Measurements from ENCODE around the gene STRA8.

STRA8 gene

GRCh38 chr7:135258585-135258984 lies 24.9 kb downstream of the STRA8 start:
- DNase-seq (ENCODE audit: low read depth, low spot score) = no peak
- no peak overlapping the region for H3K4me3 ChIP-seq (ENCODE audit: low read length)

- no peak for DNase-seq (ENCODE audit: low read depth, low spot score)
- H3K4me3 ChIP-seq (ENCODE audit: low read length) = no peak overlapping the region
Observed at GRCh38 chr7:135259702-135260101, 26.1 kb downstream of the STRA8 start.

GRCh38 chr7:135260470-135260869 lies 26.8 kb downstream of the STRA8 start:
- DNase-seq (ENCODE audit: low read depth, low spot score) = no peak
- H3K4me3 ChIP-seq (ENCODE audit: low read length) = no peak overlapping the region

GRCh38 chr7:135260930-135261721 lies 27.5 kb downstream of the STRA8 start:
- no peak for DNase-seq (ENCODE audit: low read depth, low spot score)
- no peak overlapping the region for H3K4me3 ChIP-seq (ENCODE audit: low read length)

- no peak for DNase-seq (ENCODE audit: low read depth, low spot score)
- no peak overlapping the region for H3K4me3 ChIP-seq (ENCODE audit: low read length)
Observed at GRCh38 chr7:135262623-135263320, 29.1 kb downstream of the STRA8 start.

- H3K4me3 ChIP-seq (ENCODE audit: low read length) = no peak overlapping the region
- DNase-seq (ENCODE audit: low read depth, low spot score) = no peak
Observed at GRCh38 chr7:135263321-135263970, 29.8 kb downstream of the STRA8 start.

GRCh38 chr7:135265637-135266036 lies 32.0 kb downstream of the STRA8 start:
- no peak for DNase-seq (ENCODE audit: low read depth, low spot score)
- H3K4me3 ChIP-seq (ENCODE audit: low read length) = no peak overlapping the region

- no peak for DNase-seq (ENCODE audit: low read depth, low spot score)
- H3K4me3 ChIP-seq (ENCODE audit: low read length) = no peak overlapping the region
Observed at GRCh38 chr7:135269921-135270320, 36.3 kb downstream of the STRA8 start.

GRCh38 chr7:135270577-135271254 lies 37.1 kb downstream of the STRA8 start:
- no peak overlapping the region for H3K4me3 ChIP-seq (ENCODE audit: low read length)
- DNase-seq (ENCODE audit: low read depth, low spot score) = no peak

GRCh38 chr7:135271255-135271615 lies 37.6 kb downstream of the STRA8 start:
- no peak overlapping the region for H3K4me3 ChIP-seq (ENCODE audit: low read length)
- no peak for DNase-seq (ENCODE audit: low read depth, low spot score)

GRCh38 chr7:135272303-135272702 lies 38.7 kb downstream of the STRA8 start:
- no peak for DNase-seq (ENCODE audit: low read depth, low spot score)

GRCh38 chr7:135273581-135273980 lies 39.9 kb downstream of the STRA8 start:
- H3K4me3 ChIP-seq (ENCODE audit: low read length) = no peak overlapping the region
- DNase-seq (ENCODE audit: low read depth, low spot score) = no peak

More at GRCh38 chr7:135272303-135272702, 38.7 kb downstream of the STRA8 start:
- no peak overlapping the region for H3K4me3 ChIP-seq (ENCODE audit: low read length)

- no peak overlapping the region for H3K4me3 ChIP-seq (ENCODE audit: low read length)
- peak; percentile 62 for DNase-seq (ENCODE audit: low read depth, low spot score)
Observed at GRCh38 chr7:135274495-135275268, 41.0 kb downstream of the STRA8 start.

GRCh38 chr7:135275971-135276580 lies 42.4 kb downstream of the STRA8 start:
- no peak for DNase-seq (ENCODE audit: low read depth, low spot score)
- no peak overlapping the region for H3K4me3 ChIP-seq (ENCODE audit: low read length)

GRCh38 chr7:135277161-135277560 lies 43.5 kb downstream of the STRA8 start:
- H3K4me3 ChIP-seq (ENCODE audit: low read length) = no peak overlapping the region
- DNase-seq (ENCODE audit: low read depth, low spot score) = no peak

- DNase-seq (ENCODE audit: low read depth, low spot score) = peak; percentile 83
- no peak overlapping the region for H3K4me3 ChIP-seq (ENCODE audit: low read length)
Observed at GRCh38 chr7:135281363-135281949, 47.8 kb downstream of the STRA8 start.

- no peak for DNase-seq (ENCODE audit: low read depth, low spot score)
- H3K4me3 ChIP-seq (ENCODE audit: low read length) = no peak overlapping the region
Observed at GRCh38 chr7:135282561-135283254, 49.1 kb downstream of the STRA8 start.

Measured in Jurkat, Clone E6-1 (cell line).